Loucy (cell line): Measurements from ENCODE around the gene VPS8.

Experiments
- H2AFZ ChIP-seq: fragments of 200-600 bp; sonication (generic); 2 replicates; pipeline ENCODE4 v1.6.0; 2016; ENCODE audit warnings: antibody characterized with exemption, mild to moderate bottlenecking, low read length, moderate library complexity
- H3F3A ChIP-seq: fragments of 200-600 bp; 2 replicates; pipeline ENCODE4 v1.6.0; 2016; ENCODE audit warnings: antibody characterized with exemption, low read depth, mild to moderate bottlenecking
- H3K27me3 ChIP-seq: fragments of 200-600 bp; sonication (generic); 2 replicates; pipeline ENCODE4 v1.6.1; 2014; ENCODE audit warnings: low read length, mild to moderate bottlenecking; ENCODE audit not compliant: insufficient read depth, poor library complexity, severe bottlenecking
- H3K36me3 ChIP-seq: fragments of 200-600 bp; sonication (generic); 2 replicates; pipeline ENCODE4 v1.6.1; 2016; ENCODE audit warnings: low read length; ENCODE audit not compliant: insufficient read depth
- H3K4me1 ChIP-seq: fragments of 200-600 bp; sonication (generic); 2 replicates; pipeline ENCODE4 v1.5.1; 2014; ENCODE audit warnings: low read length, mild to moderate bottlenecking; ENCODE audit not compliant: insufficient read depth, poor library complexity, severe bottlenecking
- H3K4me2 ChIP-seq: fragments of 200-600 bp; sonication (generic); 2 replicates; pipeline ENCODE4 v1.6.0; 2014; ENCODE audit warnings: antibody characterized with exemption, low read length, low read depth, mild to moderate bottlenecking; ENCODE audit not compliant: poor library complexity, severe bottlenecking
- H3K4me3 ChIP-seq: fragments of 200-600 bp; sonication (generic); 2 replicates; pipeline ENCODE4 v1.5.1; 2014; ENCODE audit warnings: low read length, mild to moderate bottlenecking, mixed read lengths; ENCODE audit not compliant: poor library complexity, severe bottlenecking
- H3K79me2 ChIP-seq: fragments of 200-600 bp; sonication (generic); 2 replicates; pipeline ENCODE4 v1.6.1; 2014; ENCODE audit warnings: low read length; ENCODE audit not compliant: insufficient read depth
- H3K9ac ChIP-seq: fragments of 200-600 bp; sonication (generic); 2 replicates; pipeline ENCODE4 v1.6.0; 2014; ENCODE audit warnings: mild to moderate bottlenecking, low read depth, low read length, moderate library complexity; ENCODE audit not compliant: poor library complexity, severe bottlenecking
- H3K9me2 ChIP-seq: fragments of 200-600 bp; sonication (generic); replicated peaks from 2 replicates; pipeline ENCODE4 v1.6.1; 2016; ENCODE audit warnings: low read depth, low read length, mixed read lengths
- H3K9me3 ChIP-seq: fragments of 200-600 bp; sonication (generic); 2 replicates; pipeline ENCODE4 v1.6.1; 2014; ENCODE audit warnings: mild to moderate bottlenecking, antibody characterized with exemption, low read length, low read depth; ENCODE audit not compliant: insufficient read depth
- H4K20me1 ChIP-seq: fragments of 200-600 bp; sonication (generic); 2 replicates; pipeline ENCODE4 v1.6.0; 2014; ENCODE audit warnings: antibody characterized with exemption, low read length, mild to moderate bottlenecking; ENCODE audit not compliant: insufficient read depth, poor library complexity, severe bottlenecking
- CTCF ChIP-seq: fragments of 200-600 bp; sonication (generic); conservative IDR thresholded peaks from 2 replicates; pipeline ENCODE4 v1.5.1; 2014; ENCODE audit warnings: mild to moderate bottlenecking, antibody characterized with exemption, low read length
- EZH2phosphoT487 ChIP-seq: fragments of 200-600 bp; IDR thresholded peaks from 2 replicates; pipeline ENCODE4 v1.6.1; 2018; ENCODE audit warnings: antibody characterized with exemption, mild to moderate bottlenecking, moderate library complexity, borderline replicate concordance

VPS8 gene

GRCh38 chr3:184767377-184767776 is 44.6 kb upstream of the VPS8 start:
- no peak for TF ChIP-seq EZH2phosphoT487
- TF ChIP-seq CTCF: no peak
- Histone ChIP-seq H3K79me2 (no peaks in the 10 kb centered on the region), H3K4me3 (no peak overlapping the region), H3F3A (no peaks in the 10 kb centered on the region), H3K9me3 (no peaks in the 10 kb centered on the region), H4K20me1 (no peaks in the 10 kb centered on the region), H3K9me2 (no peaks in the 10 kb centered on the region), H3K9ac (no peak overlapping the region), H2AFZ (no peak overlapping the region), H3K27me3 (no peaks in the 10 kb centered on the region), H3K36me3 (no peaks in the 10 kb centered on the region), H3K4me1 (no peaks in the 10 kb centered on the region), H3K4me2 (no peak overlapping the region)

- no peaks in the 10 kb centered on the region for H3K9me2 ChIP-seq
- H3F3A ChIP-seq: no peaks in the 10 kb centered on the region
- TF ChIP-seq EZH2phosphoT487 (no peak), CTCF (no peak)
- H3K4me2 ChIP-seq: no peak overlapping the region
- H3K4me3 ChIP-seq: no peak overlapping the region
- H3K4me1 ChIP-seq: no peaks in the 10 kb centered on the region
- H3K27me3 ChIP-seq: no peaks in the 10 kb centered on the region
- no peaks in the 10 kb centered on the region for H4K20me1 ChIP-seq
- no peak overlapping the region for H3K9ac ChIP-seq
- H3K36me3 ChIP-seq: no peaks in the 10 kb centered on the region
- H2AFZ ChIP-seq: no peak overlapping the region
- H3K79me2 ChIP-seq: no peaks in the 10 kb centered on the region
- no peaks in the 10 kb centered on the region for H3K9me3 ChIP-seq
These were observed 42.4 kb upstream of the VPS8 start for GRCh38 chr3:184769382-184770170.

DNA sequence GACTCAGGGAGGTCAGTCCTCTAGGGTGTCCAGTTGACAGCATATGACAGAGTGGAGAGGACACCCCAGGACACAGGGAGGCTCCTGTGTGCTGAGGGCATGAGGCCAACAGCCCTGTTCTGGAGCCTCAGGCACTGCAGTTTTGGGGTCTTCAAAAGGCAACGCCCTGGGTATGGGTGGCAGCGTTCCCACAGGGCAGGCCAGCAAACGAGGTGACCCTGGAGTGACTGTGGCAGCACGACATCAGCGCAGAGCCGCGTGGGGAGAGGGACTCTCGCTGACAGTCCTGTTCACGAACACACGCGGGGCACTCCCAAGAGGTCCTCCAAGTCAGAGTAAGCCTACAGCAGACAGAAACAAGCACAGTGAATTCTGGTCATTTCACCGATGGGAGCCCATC is 41.4 kb upstream of the VPS8 start:
- Histone ChIP-seq H2AFZ (no peak overlapping the region), H3K9ac (no peak overlapping the region), H4K20me1 (no peaks in the 10 kb centered on the region), H3K4me2 (no peak overlapping the region), H3K4me1 (no peaks in the 10 kb centered on the region), H3K79me2 (no peaks in the 10 kb centered on the region), H3K9me2 (no peaks in the 10 kb centered on the region), H3K36me3 (no peaks in the 10 kb centered on the region), H3K27me3 (no peaks in the 10 kb centered on the region), H3K9me3 (no peaks in the 10 kb centered on the region), H3F3A (no peaks in the 10 kb centered on the region), H3K4me3 (no peak overlapping the region)
- TF ChIP-seq CTCF (no peak), EZH2phosphoT487 (no peak)
